Smooth muscle cell (in vitro differentiated cells): ENCODE data around the gene EHBP1. TPM values are rescaled to one million over a fixed set of nuclear protein-coding genes. Genes with fewer than 3 reads are reported as not detected.

Experiments
- DNase-seq: peaks from one replicate; lab custom pipeline; 2025; ENCODE audit not compliant: unreplicated experiment; lab: John Stamatoyannopoulos, UW
- H2AFZ ChIP-seq: fragments of 200-600 bp; sonication (generic); 2 replicates; pipeline ENCODE4 v1.6.0; 2016; ENCODE audit warnings: antibody characterized with exemption, low read depth, mild to moderate bottlenecking
- H3F3A ChIP-seq: fragments of 200-600 bp; sonication (generic); 2 replicates; pipeline ENCODE4 v1.6.0; 2017; ENCODE audit warnings: antibody characterized with exemption, low read depth
- H3K27ac ChIP-seq: fragments of 200-600 bp; sonication (generic); 2 replicates; pipeline ENCODE4 v1.5.1; 2016; ENCODE audit warnings: low read depth, mild to moderate bottlenecking
- H3K27me3 ChIP-seq: fragments of 200-600 bp; sonication (generic); 2 replicates; pipeline ENCODE4 v1.6.1; 2016; ENCODE audit warnings: low read depth, mild to moderate bottlenecking
- H3K36me3 ChIP-seq: fragments of 200-600 bp; sonication (generic); 2 replicates; pipeline ENCODE4 v1.5.1; 2016; ENCODE audit warnings: low read depth
- H3K4me1 ChIP-seq: fragments of 200-600 bp; sonication (generic); 2 replicates; pipeline ENCODE4 v1.5.1; 2016; ENCODE audit warnings: low read depth
- H3K4me2 ChIP-seq: fragments of 200-600 bp; sonication (generic); 2 replicates; pipeline ENCODE4 v1.6.0; 2016; ENCODE audit warnings: mild to moderate bottlenecking
- H3K4me3 ChIP-seq: fragments of 200-600 bp; sonication (generic); 2 replicates; pipeline ENCODE4 v1.5.1; 2016; ENCODE audit warnings: mild to moderate bottlenecking
- H3K79me2 ChIP-seq: fragments of 200-600 bp; sonication (generic); 2 replicates; pipeline ENCODE4 v1.6.0; 2016; ENCODE audit warnings: low read depth, mild to moderate bottlenecking
- H3K9ac ChIP-seq: fragments of 200-600 bp; sonication (generic); 2 replicates; pipeline ENCODE4 v1.6.0; 2016; ENCODE audit warnings: low read depth
- H3K9me3 ChIP-seq: fragments of 200-600 bp; sonication (generic); replicated peaks from 2 replicates; pipeline ENCODE4 v1.5.1; 2016; ENCODE audit warnings: low read depth
- H4K20me1 ChIP-seq: fragments of 200-600 bp; sonication (generic); 2 replicates; pipeline ENCODE4 v1.6.0; 2016; ENCODE audit warnings: low read depth
- WGBS: methylation state at CpG from one replicate; pipeline ENCODE4 v1.1.7; 2016; ENCODE audit warnings: low lambda C conversion rate; 5-methylcytosine and 5-hydroxymethylcytosine counted together
- polyA plus RNA-seq: library from polyadenylated mRNA; unstranded; fragments of >200 nt; fragmentation: Nextera tagmentation; extraction: Ambion mirVana; gene quantifications from 2 replicates; pipeline ENCODE4 v1.2.1, GENCODE V29; 2016
- total RNA-seq: library from RNA; depleted of rRNA; stranded (reverse); fragments of >200 nt; gene quantifications from 2 replicates; pipeline ENCODE4 v1.2.3, GENCODE V29; 2014
- TF ChIP-seq, protein P1 (sequence below): fragments of 200-600 bp; sonication (generic); IDR thresholded peaks from 2 replicates; pipeline ENCODE4 v1.5.1; 2017; ENCODE audit warnings: borderline replicate concordance, mild to moderate bottlenecking, antibody characterized with exemption; ENCODE audit not compliant: insufficient read depth, poor library complexity, severe bottlenecking

Gene EHBP1
- total and polyA plus RNA-seq, 2 experiments from 2014 or later, result 9.3 to 45.9 TPM

GRCh38 chr2:62724886-62725711 lies 19.6 kb downstream of the EHBP1 start:
- TF ChIP-seq, protein P1, sequence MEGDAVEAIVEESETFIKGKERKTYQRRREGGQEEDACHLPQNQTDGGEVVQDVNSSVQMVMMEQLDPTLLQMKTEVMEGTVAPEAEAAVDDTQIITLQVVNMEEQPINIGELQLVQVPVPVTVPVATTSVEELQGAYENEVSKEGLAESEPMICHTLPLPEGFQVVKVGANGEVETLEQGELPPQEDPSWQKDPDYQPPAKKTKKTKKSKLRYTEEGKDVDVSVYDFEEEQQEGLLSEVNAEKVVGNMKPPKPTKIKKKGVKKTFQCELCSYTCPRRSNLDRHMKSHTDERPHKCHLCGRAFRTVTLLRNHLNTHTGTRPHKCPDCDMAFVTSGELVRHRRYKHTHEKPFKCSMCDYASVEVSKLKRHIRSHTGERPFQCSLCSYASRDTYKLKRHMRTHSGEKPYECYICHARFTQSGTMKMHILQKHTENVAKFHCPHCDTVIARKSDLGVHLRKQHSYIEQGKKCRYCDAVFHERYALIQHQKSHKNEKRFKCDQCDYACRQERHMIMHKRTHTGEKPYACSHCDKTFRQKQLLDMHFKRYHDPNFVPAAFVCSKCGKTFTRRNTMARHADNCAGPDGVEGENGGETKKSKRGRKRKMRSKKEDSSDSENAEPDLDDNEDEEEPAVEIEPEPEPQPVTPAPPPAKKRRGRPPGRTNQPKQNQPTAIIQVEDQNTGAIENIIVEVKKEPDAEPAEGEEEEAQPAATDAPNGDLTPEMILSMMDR, result peak; percentile 18
- Histone ChIP-seq H3K27me3 (no peaks in the 10 kb centered on the region), H2AFZ (no peak overlapping the region), H3K4me2 (no peak overlapping the region), H3K9me3 (no peaks in the 10 kb centered on the region), H3K27ac (no peak overlapping the region), H3K4me3 (no peak overlapping the region), H3F3A (no peaks in the 10 kb centered on the region), H4K20me1 (peaks cover 30% of the 10 kb centered on the region), H3K36me3 (no peaks in the 10 kb centered on the region), H3K9ac (no peak overlapping the region), H3K79me2 (peaks cover 74% of the 10 kb centered on the region), H3K4me1 (no peaks in the 10 kb centered on the region)
- no peak for DNase-seq
- WGBS, result 82% methylated on average over 10 of the region's 10 CpGs

DNA sequence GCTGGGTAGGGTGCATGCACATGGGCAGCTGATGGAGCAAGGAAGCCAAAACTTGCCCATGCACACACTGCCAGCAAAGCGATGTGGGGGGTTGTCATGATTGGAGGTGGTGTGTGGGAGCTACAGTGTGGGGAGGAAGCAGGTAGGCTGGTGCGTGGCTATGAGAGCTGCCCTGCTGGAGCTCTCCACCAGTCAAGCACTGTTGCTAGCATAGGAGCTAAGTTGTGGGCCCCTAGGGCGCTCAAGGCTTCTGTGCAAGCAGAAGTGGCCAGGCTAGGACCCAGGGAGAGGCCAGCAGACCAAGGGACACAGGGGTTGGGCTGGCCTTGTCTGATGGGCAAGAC lies 20.2 kb downstream of the EHBP1 start:
- no peak overlapping the region for H3K9ac ChIP-seq
- 93% methylated on average over 3 of the region's 3 CpGs for WGBS
- no peaks in the 10 kb centered on the region for H3K36me3 ChIP-seq
- no peaks in the 10 kb centered on the region for H3K4me1 ChIP-seq
- H2AFZ ChIP-seq, result no peak overlapping the region
- DNase-seq, result no peak
- no peaks in the 10 kb centered on the region for H3F3A ChIP-seq
- H3K9me3 ChIP-seq, result no peaks in the 10 kb centered on the region
- no peak overlapping the region for H3K4me3 ChIP-seq
- peaks cover 75% of the 10 kb centered on the region for H3K79me2 ChIP-seq
- no peak overlapping the region for H3K27ac ChIP-seq
- TF ChIP-seq, protein P1, result no peak
- H3K4me2 ChIP-seq, result no peak overlapping the region
- no peaks in the 10 kb centered on the region for H3K27me3 ChIP-seq
- H4K20me1 ChIP-seq, result peaks cover 30% of the 10 kb centered on the region

DNA sequence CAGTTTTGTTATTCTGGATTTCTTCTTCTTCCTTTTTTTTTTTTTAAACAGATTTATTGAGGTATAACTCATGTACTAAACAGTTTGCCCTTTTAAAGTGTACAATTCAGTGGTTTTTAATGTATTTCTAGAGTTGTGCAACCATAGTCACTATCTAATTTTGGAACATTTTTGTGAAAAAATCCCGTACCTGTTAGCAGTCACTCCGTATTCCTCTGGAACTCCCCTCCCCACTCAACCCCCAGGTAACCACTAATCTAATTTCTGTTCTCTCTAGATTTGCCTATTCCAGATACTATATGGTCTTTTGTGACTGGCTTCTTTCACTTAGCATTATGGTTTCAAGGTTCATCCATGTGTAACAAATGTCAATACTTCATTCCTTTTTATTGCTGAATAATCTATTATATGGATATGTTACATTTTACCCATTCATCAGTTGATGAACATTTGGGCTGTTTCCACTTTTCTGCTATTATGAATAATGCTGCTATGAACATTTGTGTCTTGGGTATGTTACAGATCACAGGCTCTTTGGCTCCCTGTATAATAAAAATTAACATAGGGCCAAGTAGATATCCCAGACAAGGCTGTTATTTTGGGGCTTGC lies 21.9 kb downstream of the EHBP1 start:
- no peak overlapping the region for H3K27ac ChIP-seq
- H3K27me3 ChIP-seq, result no peaks in the 10 kb centered on the region
- DNase-seq, result no peak
- H3K4me1 ChIP-seq, result no peaks in the 10 kb centered on the region
- H3K9ac ChIP-seq, result no peak overlapping the region
- H3K4me2 ChIP-seq, result no peak overlapping the region
- H3K4me3 ChIP-seq, result no peak overlapping the region
- no peaks in the 10 kb centered on the region for H3F3A ChIP-seq
- H3K79me2 ChIP-seq, result peaks cover 76% of the 10 kb centered on the region
- H3K9me3 ChIP-seq, result peaks cover 5% of the 10 kb centered on the region
- TF ChIP-seq, protein P1, result no peak
- WGBS, result 87% methylated on average over 2 of the region's 2 CpGs
- peaks cover 30% of the 10 kb centered on the region for H4K20me1 ChIP-seq
- H2AFZ ChIP-seq, result no peak overlapping the region
- peaks cover 7% of the 10 kb centered on the region for H3K36me3 ChIP-seq
